ENCODE results near the gene KRTAP5-3.

The KRTAP5-3 gene

DNA sequence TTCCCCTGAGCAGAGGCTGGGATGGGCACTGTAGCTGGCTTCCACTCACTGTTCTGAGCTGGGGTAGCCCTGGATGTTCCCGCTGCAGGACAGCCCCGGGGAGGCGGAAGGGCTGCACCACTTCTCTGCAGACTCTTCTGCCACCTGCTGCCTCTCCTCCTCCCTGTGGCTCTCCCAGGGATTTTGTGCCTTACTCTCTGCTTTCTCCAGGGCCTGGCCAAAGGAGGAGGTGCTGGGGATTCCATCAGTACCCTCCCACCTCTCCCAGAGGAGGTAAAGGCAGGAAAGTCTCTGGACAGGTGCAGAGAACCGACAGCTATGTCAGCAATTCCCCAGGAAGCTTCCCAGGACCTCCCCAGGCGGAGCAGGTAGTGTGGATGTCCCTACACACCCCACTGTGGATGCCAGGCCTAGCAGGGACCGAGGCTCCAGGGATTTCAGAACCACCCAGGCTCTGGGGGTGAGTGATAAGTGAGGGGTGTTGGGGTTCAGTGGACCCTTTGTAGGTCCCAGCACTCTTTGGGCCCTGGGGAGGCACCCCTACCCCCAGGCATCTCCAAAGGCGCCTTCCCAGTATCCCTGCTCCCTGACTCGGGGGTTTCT, 47.5 kb downstream of the KRTAP5-3 start:
- TF ChIP-seq, protein P1, sequence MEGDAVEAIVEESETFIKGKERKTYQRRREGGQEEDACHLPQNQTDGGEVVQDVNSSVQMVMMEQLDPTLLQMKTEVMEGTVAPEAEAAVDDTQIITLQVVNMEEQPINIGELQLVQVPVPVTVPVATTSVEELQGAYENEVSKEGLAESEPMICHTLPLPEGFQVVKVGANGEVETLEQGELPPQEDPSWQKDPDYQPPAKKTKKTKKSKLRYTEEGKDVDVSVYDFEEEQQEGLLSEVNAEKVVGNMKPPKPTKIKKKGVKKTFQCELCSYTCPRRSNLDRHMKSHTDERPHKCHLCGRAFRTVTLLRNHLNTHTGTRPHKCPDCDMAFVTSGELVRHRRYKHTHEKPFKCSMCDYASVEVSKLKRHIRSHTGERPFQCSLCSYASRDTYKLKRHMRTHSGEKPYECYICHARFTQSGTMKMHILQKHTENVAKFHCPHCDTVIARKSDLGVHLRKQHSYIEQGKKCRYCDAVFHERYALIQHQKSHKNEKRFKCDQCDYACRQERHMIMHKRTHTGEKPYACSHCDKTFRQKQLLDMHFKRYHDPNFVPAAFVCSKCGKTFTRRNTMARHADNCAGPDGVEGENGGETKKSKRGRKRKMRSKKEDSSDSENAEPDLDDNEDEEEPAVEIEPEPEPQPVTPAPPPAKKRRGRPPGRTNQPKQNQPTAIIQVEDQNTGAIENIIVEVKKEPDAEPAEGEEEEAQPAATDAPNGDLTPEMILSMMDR (IDR thresholded peaks at IDR 0.05): no peak
- DNase-seq: no peak
- H3K9me3 ChIP-seq: no peaks in the 10 kb centered on the region
- H3K27me3 ChIP-seq: no peaks in the 10 kb centered on the region
- peaks cover 18 to 62% (median 55%) of the 10 kb centered on the region in 3 donors for H3K36me3 ChIP-seq
- intact Hi-C loops (cut with DNase I; ENCODE audit: low total_unique reads): loop anchor here (10.0 kb wide), 1 partner anchor 194 kb away; the partner anchor contains the start of gene IFITM10
- H3K27ac ChIP-seq: peak overlapping the region; percentile 92 to 94
- H3K4me1 ChIP-seq: peaks cover 5 to 59% (median 50%) of the 10 kb centered on the region in 4 donors
- H3K4me3 ChIP-seq: no peak overlapping the region

DNA sequence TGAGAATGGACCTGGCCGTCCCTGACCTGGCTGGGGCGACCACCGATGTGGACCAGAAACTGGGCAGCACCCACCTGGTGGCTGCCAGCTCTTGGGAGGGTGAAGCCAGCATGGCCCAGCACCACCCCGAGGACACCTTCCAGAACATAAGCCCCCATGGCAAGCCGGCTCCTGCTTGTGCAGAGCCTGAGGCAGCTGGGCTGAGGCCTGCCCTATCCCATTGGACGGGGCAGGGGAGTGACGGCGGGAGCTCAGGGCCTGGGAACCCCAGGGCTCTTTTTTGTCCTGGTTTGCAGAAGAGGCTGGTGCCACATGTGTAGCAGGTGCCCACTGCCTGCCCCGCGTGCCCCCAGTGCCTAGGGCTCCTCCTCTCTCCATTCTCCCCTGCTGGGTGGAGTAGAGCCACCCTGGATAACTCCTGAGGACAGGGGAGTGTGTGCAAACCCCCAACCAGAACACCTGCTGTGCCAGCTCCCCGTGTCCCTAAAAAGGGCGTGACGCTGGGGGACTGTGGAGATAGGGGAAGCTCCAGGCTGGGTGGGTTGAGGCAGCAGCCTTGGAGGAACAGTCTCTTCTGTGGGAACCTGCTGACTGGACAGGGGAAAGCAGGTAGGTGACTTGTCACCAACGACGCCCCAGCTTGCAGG, 48.1 kb downstream of the KRTAP5-3 start:
- intact Hi-C loops (cut with DNase I; ENCODE audit: low total_unique reads): loop anchor here (10.0 kb wide), 1 partner anchor 195 kb away; the partner anchor contains the start of gene IFITM10
- no peaks in the 10 kb centered on the region for H3K9me3 ChIP-seq
- no peak for DNase-seq
- TF ChIP-seq, protein P1 (IDR thresholded peaks at IDR 0.05): no peak
- H3K27me3 ChIP-seq: no peaks in the 10 kb centered on the region
- peak overlapping the region in 1 of 2 donors; percentile 41 for H3K4me3 ChIP-seq
- peaks cover 5 to 61% (median 50%) of the 10 kb centered on the region in 4 donors for H3K4me1 ChIP-seq
- H3K27ac ChIP-seq: peak overlapping the region; percentile 92 to 94
- H3K36me3 ChIP-seq: peaks cover 19 to 62% (median 56%) of the 10 kb centered on the region in 3 donors

DNA sequence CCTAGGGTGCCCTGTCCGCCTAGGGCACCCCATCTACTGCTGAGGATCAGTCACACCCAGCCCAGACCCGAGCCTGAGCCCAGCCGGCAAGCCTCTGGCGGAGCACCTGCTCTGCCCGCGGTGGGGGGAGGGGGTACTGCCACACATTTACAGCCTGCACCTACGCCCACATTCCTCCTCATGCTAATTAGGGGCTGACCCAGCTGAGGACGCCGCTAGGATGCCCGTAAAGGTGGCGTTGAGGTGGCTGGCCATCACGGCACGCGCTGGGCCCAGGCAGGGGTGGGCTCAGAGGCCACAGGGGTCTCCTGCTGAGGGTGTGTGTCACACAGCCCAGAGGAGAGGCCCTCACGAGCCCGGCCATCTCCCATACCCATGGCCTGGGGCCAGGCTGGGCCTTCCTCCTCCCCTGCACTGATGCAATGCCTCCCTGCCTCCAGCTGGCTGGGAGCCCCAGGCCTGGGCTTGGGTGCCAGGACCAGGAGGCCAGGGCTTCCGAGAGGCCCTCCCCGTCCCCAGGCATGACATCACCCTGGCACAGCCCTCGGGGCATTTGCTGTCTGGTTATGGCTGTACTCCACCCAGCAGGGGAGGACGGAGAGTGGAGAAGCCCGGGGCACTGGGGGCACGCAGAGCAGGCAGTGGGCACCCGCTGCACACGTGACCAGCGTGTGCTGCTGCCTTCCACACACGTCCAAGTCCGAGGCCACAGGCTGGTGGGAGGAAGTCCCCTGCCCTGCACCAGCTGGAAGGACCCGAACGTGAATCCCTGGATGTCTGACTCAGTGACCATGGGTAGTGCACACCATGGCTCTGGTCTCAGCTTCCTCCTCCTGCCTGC, 48.9 kb downstream of the KRTAP5-3 start:
- peaks cover 19 to 61% (median 56%) of the 10 kb centered on the region in 3 donors for H3K36me3 ChIP-seq
- no peaks in the 10 kb centered on the region for H3K9me3 ChIP-seq
- peak overlapping the region; percentile 92 to 94 for H3K27ac ChIP-seq
- peaks cover 5 to 59% (median 46%) of the 10 kb centered on the region in 4 donors for H3K4me1 ChIP-seq
- H3K4me3 ChIP-seq: peak overlapping the region; percentile 32 to 41
- DNase-seq: peak; percentile 95 to 99
- no peaks in the 10 kb centered on the region for H3K27me3 ChIP-seq
- TF ChIP-seq, protein P1 (IDR thresholded peaks at IDR 0.05): no peak
- intact Hi-C loops (cut with DNase I; ENCODE audit: low total_unique reads): no loop called here

GRCh38 chr11:1558775-1559110, 49.5 kb downstream of the KRTAP5-3 start:
- Histone ChIP-seq H3K4me1 (peaks cover 5 to 61% (median 48%) of the 10 kb centered on the region in 4 donors), H3K4me3 (peak overlapping the region; percentile 32 to 41), H3K27ac (peak overlapping the region; percentile 92 to 94), H3K36me3 (peaks cover 18 to 56% (median 53%) of the 10 kb centered on the region in 3 donors), H3K27me3 (no peaks in the 10 kb centered on the region), H3K9me3 (no peaks in the 10 kb centered on the region)
- no peak for DNase-seq
- intact Hi-C loops (cut with DNase I; ENCODE audit: low total_unique reads): no loop called here
- TF ChIP-seq, protein P1 (IDR thresholded peaks at IDR 0.05): no peak

GRCh38 chr11:1557904-1558774, 50.1 kb downstream of the KRTAP5-3 start:
- Histone ChIP-seq H3K4me1 (peaks cover 5 to 67% (median 54%) of the 10 kb centered on the region in 4 donors), H3K27ac (peak overlapping the region; percentile 92 to 94), H3K4me3 (peak overlapping the region; percentile 32 to 41), H3K9me3 (no peaks in the 10 kb centered on the region), H3K36me3 (peaks cover 12 to 50% (median 47%) of the 10 kb centered on the region in 3 donors), H3K27me3 (no peaks in the 10 kb centered on the region)
- intact Hi-C loops (cut with DNase I; ENCODE audit: low total_unique reads): no loop called here
- TF ChIP-seq, protein P1 (IDR thresholded peaks at IDR 0.05): no peak
- peak; percentile 67 to 95 for DNase-seq
